BJ (cell line): ENCODE results near the gene A2ML1. TPM values are rescaled to one million over a fixed set of nuclear protein-coding genes. Genes with fewer than 3 reads are reported as not detected.
"Not testable (repeated sequence)": the region's sequence is repeated elsewhere in the genome, so short reads cannot be mapped to it uniquely, and the experiment has no call there.

Experiments
- CTCF ChIA-PET: fragments of 350-600 bp; formaldehyde crosslinking; extraction: SDS; loops from one replicate; lab custom pipeline; 2021; ENCODE audit warnings: antibody characterized with exemption, inconsistent platforms; lab: Yijun Ruan, JAX
- POLR2A ChIA-PET: fragments of 300-600 bp; sonication (Branson Sonifier 250); formaldehyde crosslinking; extraction: SDS; loops from one replicate; lab custom pipeline; 2021; ENCODE audit warnings: antibody characterized with exemption; lab: Charles Lee
- DNase-seq: peaks from one replicate; pipeline ENCODE4 v3.0.0-alpha.2; 2011; ENCODE audit warnings: low read depth
- H3K27me3 ChIP-seq: 2 replicates; pipeline ENCODE4 v1.6.0; 2011; ENCODE audit warnings: low read length; ENCODE audit not compliant: control insufficient read depth, insufficient read depth
- H3K36me3 ChIP-seq: 2 replicates; pipeline ENCODE4 v1.5.1; 2011; ENCODE audit warnings: low read length; ENCODE audit not compliant: control insufficient read depth, insufficient read depth
- H3K4me3 ChIP-seq: 2 replicates; pipeline ENCODE4 v1.5.1; 2011; ENCODE audit warnings: low read depth, mild to moderate bottlenecking, control low read depth, low read length
- polyA plus RNA-seq: library from polyadenylated mRNA; depleted of rRNA; stranded (reverse); fragments of >200 nt; gene quantifications from 2 replicates; pipeline ENCODE4 v1.2.3, GENCODE V29; 2011
- TF ChIP-seq, protein P1 (sequence below): IDR thresholded peaks from 2 replicates; pipeline ENCODE4 v1.5.1; 2011; ENCODE audit warnings: low read depth, mild to moderate bottlenecking, control low read depth, inconsistent platforms, low read length, moderate library complexity; ENCODE audit not compliant: insufficient read depth

A2ML1 gene
- polyA plus RNA-seq, 1 experiment = not detected

DNA sequence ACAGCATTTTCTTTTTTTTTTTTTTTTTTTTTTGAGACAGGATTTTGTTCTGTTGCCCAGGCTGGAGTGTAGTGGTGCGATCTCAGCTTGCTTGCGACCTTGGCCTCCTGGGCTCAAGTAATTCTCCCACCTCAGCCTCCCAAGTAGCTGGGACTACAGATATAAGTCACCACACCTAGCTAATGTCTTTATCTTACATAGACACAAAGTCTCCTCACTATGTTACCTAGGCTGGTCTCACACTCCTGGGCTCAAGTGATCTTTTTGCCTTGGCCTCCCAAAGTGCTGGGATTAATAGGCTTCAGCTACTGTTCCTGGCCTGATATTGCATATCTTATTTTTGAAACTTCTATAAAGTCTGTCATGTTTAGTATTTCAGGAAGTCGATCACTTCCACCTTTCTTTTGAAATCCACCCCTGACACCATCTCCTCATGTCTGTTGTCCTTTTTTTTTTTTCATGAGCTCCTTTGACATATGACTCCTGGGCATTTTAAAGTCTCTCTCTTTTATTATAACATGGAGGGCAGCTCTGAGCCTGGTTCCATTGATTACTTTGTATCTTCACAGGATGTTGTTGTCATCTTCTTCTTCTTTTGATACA lies 5.9 kb upstream of the A2ML1 start:
- Histone ChIP-seq H3K4me3 (no peak overlapping the region), H3K27me3 (no peaks in the 10 kb centered on the region), H3K36me3 (no peaks in the 10 kb centered on the region)
- TF ChIP-seq, protein P1, sequence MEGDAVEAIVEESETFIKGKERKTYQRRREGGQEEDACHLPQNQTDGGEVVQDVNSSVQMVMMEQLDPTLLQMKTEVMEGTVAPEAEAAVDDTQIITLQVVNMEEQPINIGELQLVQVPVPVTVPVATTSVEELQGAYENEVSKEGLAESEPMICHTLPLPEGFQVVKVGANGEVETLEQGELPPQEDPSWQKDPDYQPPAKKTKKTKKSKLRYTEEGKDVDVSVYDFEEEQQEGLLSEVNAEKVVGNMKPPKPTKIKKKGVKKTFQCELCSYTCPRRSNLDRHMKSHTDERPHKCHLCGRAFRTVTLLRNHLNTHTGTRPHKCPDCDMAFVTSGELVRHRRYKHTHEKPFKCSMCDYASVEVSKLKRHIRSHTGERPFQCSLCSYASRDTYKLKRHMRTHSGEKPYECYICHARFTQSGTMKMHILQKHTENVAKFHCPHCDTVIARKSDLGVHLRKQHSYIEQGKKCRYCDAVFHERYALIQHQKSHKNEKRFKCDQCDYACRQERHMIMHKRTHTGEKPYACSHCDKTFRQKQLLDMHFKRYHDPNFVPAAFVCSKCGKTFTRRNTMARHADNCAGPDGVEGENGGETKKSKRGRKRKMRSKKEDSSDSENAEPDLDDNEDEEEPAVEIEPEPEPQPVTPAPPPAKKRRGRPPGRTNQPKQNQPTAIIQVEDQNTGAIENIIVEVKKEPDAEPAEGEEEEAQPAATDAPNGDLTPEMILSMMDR = no peak
- ChIA-PET CTCF (no interaction called here), POLR2A (interaction anchor here (0.7 kb wide), 2 partner anchors 74 to 165 kb away, joined by 7 to 12 read pairs; no protein-coding TSS in a partner anchor)
- no peak for DNase-seq

DNA sequence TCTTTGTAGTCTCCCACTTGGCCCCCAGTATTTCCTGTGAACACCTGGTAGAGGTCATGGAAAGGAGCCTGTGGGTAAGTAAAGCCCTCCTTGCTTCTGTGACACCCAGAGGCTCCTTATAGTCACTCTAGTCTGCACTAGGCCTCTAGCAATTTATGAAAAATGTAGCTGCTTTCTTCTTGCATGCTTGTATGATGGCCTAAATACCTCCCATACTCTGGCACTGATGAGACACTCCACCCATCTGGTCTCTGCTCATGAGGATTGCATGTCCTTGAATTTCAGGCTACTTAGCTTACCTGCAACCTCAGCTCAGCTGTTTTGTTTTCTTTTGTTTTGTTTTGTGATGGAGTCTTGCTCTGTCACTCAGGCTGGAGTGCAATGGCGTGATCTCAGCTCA lies 4.6 kb upstream of the A2ML1 start:
- DNase-seq = no peak
- TF ChIP-seq, protein P1 = no peak
- Histone ChIP-seq H3K4me3 (no peak overlapping the region), H3K36me3 (no peaks in the 10 kb centered on the region), H3K27me3 (no peaks in the 10 kb centered on the region)
- ChIA-PET POLR2A (no interaction called here), CTCF (interaction anchor here (1.0 to 1.7 kb wide), 2 partner anchors 73 to 125 kb away, joined by 3 to 4 read pairs; no protein-coding TSS in a partner anchor)

DNA sequence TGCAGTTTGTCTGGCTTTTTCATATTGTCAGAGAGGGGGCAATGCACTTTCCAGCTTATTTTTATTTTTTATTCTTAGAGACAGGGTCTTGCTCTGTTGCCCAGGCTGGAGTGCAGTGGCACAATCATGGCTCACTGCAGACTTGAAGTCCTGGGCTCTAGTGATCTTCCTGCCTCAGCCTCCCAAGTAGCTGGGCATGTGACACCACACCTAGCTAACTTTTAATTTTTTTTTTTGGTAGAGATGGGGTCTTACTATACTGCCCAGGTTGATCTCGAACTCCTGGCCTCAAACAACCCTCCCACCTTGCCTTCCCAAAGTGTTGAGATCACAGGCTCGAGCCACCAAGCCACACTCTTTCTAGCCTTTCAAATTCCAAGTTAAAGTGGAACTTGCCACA lies 3.9 kb upstream of the A2ML1 start:
- ChIA-PET POLR2A (no interaction called here), CTCF (interaction anchor here (1.0 to 1.7 kb wide), 3 partner anchors 72 to 137 kb away, joined by 3 to 4 read pairs (median 3); no protein-coding TSS in a partner anchor)
- no peak for DNase-seq
- Histone ChIP-seq H3K36me3 (no peaks in the 10 kb centered on the region), H3K27me3 (no peaks in the 10 kb centered on the region), H3K4me3 (no peak overlapping the region)
- TF ChIP-seq, protein P1 = no peak

DNA sequence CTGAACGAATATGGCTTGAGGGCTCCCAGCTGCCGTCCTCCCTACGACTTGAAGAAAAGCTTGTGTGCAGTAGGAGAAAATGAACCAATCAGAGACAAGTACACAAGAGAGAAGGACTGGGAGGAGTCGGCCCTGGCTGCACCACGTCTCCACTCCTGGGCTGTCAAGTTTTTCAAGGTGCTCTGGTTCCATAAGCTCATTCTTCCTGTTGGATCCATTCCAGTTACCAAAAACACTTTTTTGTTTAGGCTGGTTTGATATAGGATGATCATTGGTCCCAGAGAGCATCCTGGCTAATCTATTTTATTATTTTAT lies 2.8 kb upstream of the A2ML1 start:
- ChIA-PET POLR2A (no interaction called here), CTCF (interaction anchor here (1.1 to 1.7 kb wide), 4 partner anchors 10 to 138 kb away, joined by 3 to 5 read pairs (median 3); no protein-coding TSS in a partner anchor)
- no peaks in the 10 kb centered on the region for H3K27me3 ChIP-seq
- H3K4me3 ChIP-seq = no peak overlapping the region
- no peak for DNase-seq
- TF ChIP-seq, protein P1 = no peak
- no peaks in the 10 kb centered on the region for H3K36me3 ChIP-seq

DNA sequence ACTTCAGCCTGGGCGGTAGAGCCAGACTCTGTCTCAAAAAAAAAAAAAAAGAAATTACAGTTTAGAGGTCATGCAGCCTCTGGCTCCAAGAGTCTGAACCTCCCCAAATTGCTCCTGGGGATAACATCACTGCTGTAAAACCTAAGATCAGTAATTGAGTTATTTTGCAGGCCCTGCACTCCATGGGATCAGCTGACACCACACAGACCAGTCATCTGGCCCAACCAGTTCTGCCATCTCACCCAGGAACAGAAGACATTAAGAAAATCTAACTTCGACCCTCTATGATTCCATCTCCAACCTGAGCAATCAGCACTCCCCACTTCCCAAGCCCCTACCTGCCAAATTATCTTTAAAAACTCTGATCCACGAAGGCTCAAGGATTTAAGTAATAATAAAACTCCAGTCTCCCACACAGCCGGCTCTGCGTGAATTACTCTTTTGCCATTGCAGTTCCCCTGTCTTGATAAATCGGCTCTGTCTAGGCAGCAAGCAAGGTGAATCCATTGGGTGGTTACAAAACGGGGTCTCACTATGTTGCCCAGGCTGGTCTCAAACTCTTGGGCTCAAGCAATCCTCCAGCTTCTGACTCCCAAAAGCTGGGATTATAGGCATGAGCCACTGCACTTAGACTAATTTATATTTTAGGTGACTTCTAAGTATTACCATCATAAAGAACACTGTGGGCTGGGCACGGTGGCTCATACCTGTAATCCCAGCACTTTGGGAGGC lies 1.6 kb upstream of the A2ML1 start:
- H3K4me3 ChIP-seq, H3K27me3 ChIP-seq, POLR2A ChIA-PET, DNase-seq, H3K36me3 ChIP-seq: not testable (repeated sequence)
- CTCF ChIA-PET = interaction anchor here (2.1 kb wide), 1 partner anchor 139 kb away, joined by 7 read pairs; no protein-coding TSS in a partner anchor
